Breast epithelium (tissue), 3 donors: ENCODE data around the gene ARHGEF12.

Experiments
- POLR2AphosphoS5 ChIP-seq, 3 donors: sonication (generic); formaldehyde crosslinking; IDR thresholded peaks; one replicate each; pipeline ENCODE4 v1.6.1; 2017; ENCODE audit warnings: antibody characterized with exemption in 3 of 3
- TF ChIP-seq, protein P1 (sequence below), 3 donors: fragments of 450-650 bp; IDR thresholded peaks; one replicate each; pipeline ENCODE4 v1.5.1; 2016 to 2017; ENCODE audit warnings: antibody characterized with exemption in 3 of 3, mild to moderate bottlenecking in 3 of 3, moderate library complexity in 3 of 3

DNA sequence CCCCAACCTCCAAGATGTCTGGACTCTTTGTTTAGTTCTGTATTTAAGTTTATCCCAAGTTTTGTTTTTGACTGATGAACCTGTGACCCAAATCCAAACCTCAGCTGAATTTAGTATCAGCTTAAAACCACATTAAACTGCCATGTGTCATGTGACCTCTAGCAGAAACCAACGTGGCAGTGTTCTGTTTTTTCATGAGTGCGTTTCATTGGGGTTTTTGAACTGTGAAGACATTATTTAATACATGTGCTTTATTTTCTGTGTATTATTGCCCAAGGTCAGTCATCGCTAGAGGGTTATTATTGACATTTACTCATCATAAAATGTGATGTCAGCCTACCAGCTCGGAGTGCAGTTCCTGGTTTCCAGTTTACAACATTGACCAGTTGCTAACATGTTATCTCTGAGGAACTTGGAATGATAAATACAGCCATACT, 9.3 kb upstream of the ARHGEF12 start:
- no peak for TF ChIP-seq POLR2AphosphoS5 (IDR thresholded peaks at IDR 0.05)
- TF ChIP-seq, protein P1, sequence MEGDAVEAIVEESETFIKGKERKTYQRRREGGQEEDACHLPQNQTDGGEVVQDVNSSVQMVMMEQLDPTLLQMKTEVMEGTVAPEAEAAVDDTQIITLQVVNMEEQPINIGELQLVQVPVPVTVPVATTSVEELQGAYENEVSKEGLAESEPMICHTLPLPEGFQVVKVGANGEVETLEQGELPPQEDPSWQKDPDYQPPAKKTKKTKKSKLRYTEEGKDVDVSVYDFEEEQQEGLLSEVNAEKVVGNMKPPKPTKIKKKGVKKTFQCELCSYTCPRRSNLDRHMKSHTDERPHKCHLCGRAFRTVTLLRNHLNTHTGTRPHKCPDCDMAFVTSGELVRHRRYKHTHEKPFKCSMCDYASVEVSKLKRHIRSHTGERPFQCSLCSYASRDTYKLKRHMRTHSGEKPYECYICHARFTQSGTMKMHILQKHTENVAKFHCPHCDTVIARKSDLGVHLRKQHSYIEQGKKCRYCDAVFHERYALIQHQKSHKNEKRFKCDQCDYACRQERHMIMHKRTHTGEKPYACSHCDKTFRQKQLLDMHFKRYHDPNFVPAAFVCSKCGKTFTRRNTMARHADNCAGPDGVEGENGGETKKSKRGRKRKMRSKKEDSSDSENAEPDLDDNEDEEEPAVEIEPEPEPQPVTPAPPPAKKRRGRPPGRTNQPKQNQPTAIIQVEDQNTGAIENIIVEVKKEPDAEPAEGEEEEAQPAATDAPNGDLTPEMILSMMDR (IDR thresholded peaks at IDR 0.05), result no peak
